H9 (cell line): Measurements from ENCODE around the gene AKNAD1. TPM values are rescaled to one million over a fixed set of nuclear protein-coding genes. Genes with fewer than 3 reads are reported as not detected.

ENCODE experiments used
- DNase-seq: peaks from one replicate; pipeline ENCODE4 v3.0.0-alpha.2; 2017
- H2AFZ ChIP-seq: one replicate; pipeline ENCODE4 v1.6.1; 2013; ENCODE audit warnings: mild to moderate bottlenecking, low read length, control low read depth, moderate library complexity
- H2AK5ac ChIP-seq: 2 replicates; pipeline ENCODE4 v1.6.1; 2013; ENCODE audit warnings: low read length, control low read depth, mixed read lengths; ENCODE audit not compliant: insufficient read length
- H2BK120ac ChIP-seq: one replicate; pipeline ENCODE4 v1.6.1; 2013; ENCODE audit warnings: low read depth, mild to moderate bottlenecking, low read length, control low read depth, inconsistent platforms; ENCODE audit not compliant: poor library complexity, severe bottlenecking
- H2BK12ac ChIP-seq: 2 replicates; pipeline ENCODE4 v1.6.1; 2013; ENCODE audit warnings: low read length, control low read depth, mixed read lengths, low read depth; ENCODE audit not compliant: insufficient read length
- H2BK15ac ChIP-seq: 2 replicates; pipeline ENCODE4 v1.6.1; 2013; ENCODE audit warnings: low read depth, low read length, control low read depth
- H2BK20ac ChIP-seq: one replicate; pipeline ENCODE4 v1.6.1; 2013; ENCODE audit warnings: low read depth, mild to moderate bottlenecking, low read length, control low read depth, inconsistent platforms; ENCODE audit not compliant: poor library complexity, severe bottlenecking
- H2BK5ac ChIP-seq: 2 replicates; pipeline ENCODE4 v1.6.1; 2013; ENCODE audit warnings: low read length, control low read depth, mixed read lengths; ENCODE audit not compliant: insufficient read length
- H3K14ac ChIP-seq: 2 replicates; pipeline ENCODE4 v1.6.1; 2013; ENCODE audit warnings: low read length, control low read depth; ENCODE audit not compliant: insufficient read depth
- H3K18ac ChIP-seq: 2 replicates; pipeline ENCODE4 v1.6.1; 2013; ENCODE audit warnings: low read depth, mild to moderate bottlenecking, mixed read lengths, low read length, control low read depth; ENCODE audit not compliant: insufficient read length
- H3K23ac ChIP-seq: 2 replicates; pipeline ENCODE4 v1.6.1; 2013; ENCODE audit warnings: low read length, control low read depth, mixed read lengths, low read depth; ENCODE audit not compliant: insufficient read length
- H3K23me2 ChIP-seq: 2 replicates; pipeline ENCODE4 v1.6.1; 2013; ENCODE audit warnings: low read depth, mild to moderate bottlenecking, mixed read lengths, low read length, control low read depth; ENCODE audit not compliant: insufficient read length, poor library complexity, severe bottlenecking
- H3K27ac ChIP-seq: 2 replicates; pipeline ENCODE4 v1.5.1; 2013; ENCODE audit warnings: low read length, control low read depth, mixed read lengths, low read depth; ENCODE audit not compliant: insufficient read length
- H3K27me3 ChIP-seq: 2 replicates; pipeline ENCODE4 v1.6.1; 2013; ENCODE audit warnings: low read length, control low read depth, inconsistent platforms; ENCODE audit not compliant: insufficient read depth
- H3K4ac ChIP-seq: 2 replicates; pipeline ENCODE4 v1.6.1; 2013; ENCODE audit warnings: low read depth, mild to moderate bottlenecking, control low read depth, inconsistent platforms, low read length, moderate library complexity
- H3K4me1 ChIP-seq: 2 replicates; pipeline ENCODE4 v1.6.1; 2013; ENCODE audit warnings: low read length, control low read depth, inconsistent platforms; ENCODE audit not compliant: insufficient read depth
- H3K4me2 ChIP-seq: 2 replicates; pipeline ENCODE4 v1.6.1; 2013; ENCODE audit warnings: low read length, control low read depth, mixed read lengths; ENCODE audit not compliant: insufficient read length, insufficient read depth
- H3K56ac ChIP-seq: 2 replicates; pipeline ENCODE4 v1.6.1; 2013; ENCODE audit warnings: low read depth, mild to moderate bottlenecking, mixed read lengths, low read length, control low read depth; ENCODE audit not compliant: insufficient read length
- H3K79me1 ChIP-seq: 2 replicates; pipeline ENCODE4 v1.6.1; 2013; ENCODE audit warnings: low read depth, mild to moderate bottlenecking, moderate library complexity, low read length, control low read depth, inconsistent platforms; ENCODE audit not compliant: insufficient read depth, poor library complexity, severe bottlenecking
- H3K79me2 ChIP-seq: 2 replicates; pipeline ENCODE4 v1.6.1; 2013; ENCODE audit warnings: low read length, control low read depth, inconsistent platforms; ENCODE audit not compliant: insufficient read depth
- H3K9ac ChIP-seq: 2 replicates; pipeline ENCODE4 v1.6.1; 2013; ENCODE audit warnings: low read length, control low read depth, mixed read lengths; ENCODE audit not compliant: insufficient read length; ENCODE audit errors: extremely low read depth
- H3K9me3 ChIP-seq: one replicate; pipeline ENCODE4 v1.6.1; 2013; ENCODE audit warnings: low read depth, low read length, inconsistent platforms; ENCODE audit not compliant: control insufficient read depth
- H3T11ph ChIP-seq: one replicate; pipeline ENCODE4 v1.6.1; 2013; ENCODE audit warnings: mild to moderate bottlenecking, low read length, control low read depth, inconsistent platforms
- H4K20me1 ChIP-seq: one replicate; pipeline ENCODE4 v1.6.1; 2013; ENCODE audit not compliant: control insufficient read depth, insufficient read length, insufficient read depth
- H4K5ac ChIP-seq: 2 replicates; pipeline ENCODE4 v1.6.1; 2013; ENCODE audit warnings: low read depth, mild to moderate bottlenecking, mixed read lengths, low read length, control low read depth; ENCODE audit not compliant: insufficient read length
- H4K8ac ChIP-seq: replicated peaks from 2 replicates; pipeline ENCODE4 v1.6.1; 2013; ENCODE audit warnings: low read length, control low read depth, mixed read lengths, low read depth; ENCODE audit not compliant: insufficient read length
- H4K91ac ChIP-seq: 2 replicates; pipeline ENCODE4 v1.6.1; 2013; ENCODE audit warnings: low read depth, mild to moderate bottlenecking, moderate library complexity, mixed read lengths, low read length, control low read depth; ENCODE audit not compliant: insufficient read length
- H3K27ac Mint-ChIP-seq, 3 experiments: 2 replicates in 2 of 3; 3 replicates in 1 of 3; pipeline ENCODE4 v1.8.0; 2020 to 2021; ENCODE audit warnings: mixed read lengths in 3 of 3, mild to moderate bottlenecking in 1 of 3, moderate library complexity in 1 of 3
- H3K27me3 Mint-ChIP-seq: 2 replicates; pipeline ENCODE4 v1.8.0; 2021; ENCODE audit warnings: low read depth, mild to moderate bottlenecking, moderate library complexity, mixed read lengths
- H3K36me3 Mint-ChIP-seq, 3 experiments: 2 replicates in 2 of 3; 3 replicates in 1 of 3; pipeline ENCODE4 v1.8.0; 2020 to 2021; ENCODE audit warnings: low read depth in 3 of 3, mixed read lengths in 3 of 3; ENCODE audit not compliant: insufficient read depth in 1 of 3
- H3K4me1 Mint-ChIP-seq, 2 experiments: 2 replicates each; pipeline ENCODE4 v1.8.0; 2020; ENCODE audit warnings: mixed read lengths in 2 of 2
- H3K4me3 Mint-ChIP-seq, 2 experiments: 2 replicates in 1 of 2; 3 replicates in 1 of 2; pipeline ENCODE4 v1.8.0; 2020 to 2021; ENCODE audit warnings: mild to moderate bottlenecking in 2 of 2, mixed read lengths in 2 of 2, moderate library complexity in 1 of 2
- H3K9me3 Mint-ChIP-seq, 2 experiments: 2 replicates in 1 of 2; 3 replicates in 1 of 2; pipeline ENCODE4 v1.8.0; 2020; ENCODE audit warnings: mild to moderate bottlenecking in 2 of 2, mixed read lengths in 2 of 2, moderate library complexity in 1 of 2
- CTCF ChIP-seq: fragments of 200-600 bp; sonication (generic); conservative IDR thresholded peaks from 3 replicates; pipeline ENCODE4 v1.8.0; 2021; ENCODE audit warnings: antibody characterized with exemption, mild to moderate bottlenecking
- WGBS: extraction: QIAGEN DNeasy Blood & Tissue Kit; methylation state at CpG from one replicate; pipeline ENCODE4 v1.1.7; 2013; ENCODE audit warnings: missing lambda C conversion rate, low lambda C conversion rate, mixed read lengths; ENCODE audit not compliant: insufficient read length; ENCODE audit errors: extremely low coverage; 5-methylcytosine and 5-hydroxymethylcytosine counted together
- total RNA-seq: library from RNA; stranded (reverse); gene quantifications from 2 replicates; pipeline ENCODE4 v1.2.1, GENCODE V29; 2021

The AKNAD1 gene
- total RNA-seq, 1 experiment from 2014 or later = not detected

- H3K9me3 ChIP-seq = no peaks in the 10 kb centered on the region
- no peak overlapping the region for H3K4ac ChIP-seq
- H2AFZ ChIP-seq = no peak overlapping the region
- no CpG with 5 or more reads among the region's 1 CpG for WGBS
- H3K9ac ChIP-seq = no peak overlapping the region
- H2BK12ac ChIP-seq = no peak overlapping the region
- Mint-ChIP-seq H3K4me1 (no peaks in the 10 kb centered on the region), H3K9me3 (no peaks in the 10 kb centered on the region), H3K4me3 (no peak overlapping the region), H3K36me3 (peaks cover 6 to 48% (median 37%) of the 10 kb centered on the region in 3 experiments), H3K27me3 (no peaks in the 10 kb centered on the region), H3K27ac (no peak overlapping the region)
- H3K56ac ChIP-seq = no peak overlapping the region
- H3K23ac ChIP-seq = no peak overlapping the region
- no peak overlapping the region for H3K14ac ChIP-seq
- H3K4me1 ChIP-seq = no peaks in the 10 kb centered on the region
- no peak overlapping the region for H3K4me2 ChIP-seq
- H3K18ac ChIP-seq = no peak overlapping the region
- no peak overlapping the region for H4K5ac ChIP-seq
- no peak overlapping the region for H3T11ph ChIP-seq
- no peak overlapping the region for H2BK120ac ChIP-seq
- no peaks in the 10 kb centered on the region for H3K79me2 ChIP-seq
- no peak overlapping the region for H3K27ac ChIP-seq
- H4K20me1 ChIP-seq = no peaks in the 10 kb centered on the region
- H2AK5ac ChIP-seq = no peak overlapping the region
- H2BK5ac ChIP-seq = no peak overlapping the region
- H4K8ac ChIP-seq = no peak overlapping the region
- no peak for DNase-seq
- no peaks in the 10 kb centered on the region for H3K79me1 ChIP-seq
- H2BK20ac ChIP-seq = no peak overlapping the region
- no peak for TF ChIP-seq CTCF
- H3K23me2 ChIP-seq = no peaks in the 10 kb centered on the region
- H3K27me3 ChIP-seq = no peaks in the 10 kb centered on the region
- no peak overlapping the region for H4K91ac ChIP-seq
- no peak overlapping the region for H2BK15ac ChIP-seq
Measured at GRCh38 chr1:108799001-108799400, 57.9 kb downstream of the AKNAD1 start.
